Panc1 (cell line): Measurements from ENCODE around the gene AUH. TPM values are rescaled to one million over a fixed set of nuclear protein-coding genes. Genes with fewer than 3 reads are reported as not detected.
A peak's percentile ranks its signal among the peaks of the same experiment; 100 is the strongest.

Experiments
- ATAC-seq: fragments of 200-7000 bp; cut with Tn5 transposase; 2 replicates; pipeline ENCODE4 v1.9.1; 2020; ENCODE audit warnings: mild to moderate bottlenecking, moderate library complexity
- BruUV-seq: library from RNA; stranded (reverse); fragments of 400-500 nt; replicated peaks from 2 replicates; lab custom pipeline; 2021; lab: Mats Ljungman, UMichigan
- CTCF ChIA-PET: fragments of 300-600 bp; sonication (Branson Sonifier 250); formaldehyde crosslinking; loops from one replicate; lab custom pipeline; 2022; ENCODE audit warnings: antibody characterized with exemption; lab: Charles Lee
- POLR2A ChIA-PET: fragments of 300-600 bp; sonication (Branson Sonifier 250); formaldehyde crosslinking; loops from one replicate; lab custom pipeline; 2022; ENCODE audit warnings: antibody characterized with exemption; lab: Charles Lee
- DNase-seq: peaks from one replicate; pipeline ENCODE4 v3.0.0-alpha.2; 2010; ENCODE audit warnings: low read depth, low spot score
- H3K27ac ChIP-seq: 2 replicates; pipeline ENCODE4 v1.5.1; 2011; ENCODE audit warnings: mild to moderate bottlenecking, low read length, inconsistent platforms
- H3K27me3 ChIP-seq: fragments of 200-500 bp; sonication (Bioruptor generic); 2 replicates; pipeline ENCODE4 v1.6.0; 2014; ENCODE audit warnings: low read length, inconsistent platforms; ENCODE audit not compliant: control insufficient read depth, insufficient read depth
- H3K36me3 ChIP-seq: fragments of 200-500 bp; sonication (Bioruptor generic); 2 replicates; pipeline ENCODE4 v1.5.1; 2014; ENCODE audit warnings: inconsistent platforms, mild to moderate bottlenecking, low read length, moderate library complexity; ENCODE audit not compliant: control insufficient read depth, insufficient read depth
- H3K4me1 ChIP-seq: 2 replicates; pipeline ENCODE4 v1.5.1; 2011; ENCODE audit warnings: inconsistent platforms, mild to moderate bottlenecking, low read length, moderate library complexity; ENCODE audit not compliant: control insufficient read depth, insufficient read depth
- H3K4me3 ChIP-seq, 2 experiments: 2 replicates each; pipeline ENCODE4 v1.5.1; 2011 to 2012; ENCODE audit warnings: low read depth in 2 of 2, low read length in 2 of 2, mild to moderate bottlenecking in 2 of 2, inconsistent platforms in 1 of 2, moderate library complexity in 1 of 2
- H3K9me3 ChIP-seq: fragments of 200-500 bp; sonication (Bioruptor generic); 2 replicates; pipeline ENCODE4 v1.5.1; 2014; ENCODE audit warnings: low read depth, mild to moderate bottlenecking, inconsistent platforms, low read length, moderate library complexity; ENCODE audit not compliant: control insufficient read depth, insufficient read depth
- POLR2AphosphoS5 ChIP-seq: IDR thresholded peaks from 2 replicates; pipeline ENCODE4 v1.6.1; 2012; ENCODE audit warnings: mild to moderate bottlenecking, low read depth, low read length, moderate library complexity
- SIN3A ChIP-seq: IDR thresholded peaks from 2 replicates; pipeline ENCODE4 v1.6.1; 2012; ENCODE audit warnings: low read depth, mild to moderate bottlenecking, low read length, moderate library complexity, borderline replicate concordance; ENCODE audit not compliant: insufficient read depth
- TCF7L2 ChIP-seq: IDR thresholded peaks from 2 replicates; pipeline ENCODE4 v1.6.1; 2011; ENCODE audit warnings: mild to moderate bottlenecking, low read depth, low read length, inconsistent platforms
- in situ Hi-C: cut with HindIII; loops from 2 replicates; pipeline ENCODE4 v1.10.0; 2016; ENCODE audit warnings: low sequenced_read_pairs, low pct_unique_long_range_greater_than_20kb
- intact Hi-C: fragments of 100-400 bp; cut with micrococcal nuclease; formaldehyde crosslinking; loops from one replicate; pipeline ENCODE4 v1.10.0; 2022; ENCODE audit not compliant: unreplicated experiment
- total RNA-seq: library from RNA; stranded (reverse); gene quantifications from one replicate; pipeline ENCODE4 v1.2.1, GENCODE V29; 2021; ENCODE audit not compliant: unreplicated experiment
- TF ChIP-seq, protein P1 (sequence below), 2 experiments: IDR thresholded peaks; 2 replicates each; pipeline ENCODE4 v1.6.1; 2011 to 2012; ENCODE audit warnings: low read depth in 2 of 2, control low read depth in 1 of 2, low read length in 1 of 2, mild to moderate bottlenecking in 1 of 2, moderate library complexity in 1 of 2; ENCODE audit not compliant: insufficient read depth in 1 of 2
- TF ChIP-seq, protein P2 (sequence below): fragments of 450-650 bp; IDR thresholded peaks from 2 replicates; pipeline ENCODE4 v1.5.1; 2017; ENCODE audit warnings: mild to moderate bottlenecking

Gene AUH
- total RNA-seq, 1 experiment from 2014 or later = 7.7 TPM

DNA sequence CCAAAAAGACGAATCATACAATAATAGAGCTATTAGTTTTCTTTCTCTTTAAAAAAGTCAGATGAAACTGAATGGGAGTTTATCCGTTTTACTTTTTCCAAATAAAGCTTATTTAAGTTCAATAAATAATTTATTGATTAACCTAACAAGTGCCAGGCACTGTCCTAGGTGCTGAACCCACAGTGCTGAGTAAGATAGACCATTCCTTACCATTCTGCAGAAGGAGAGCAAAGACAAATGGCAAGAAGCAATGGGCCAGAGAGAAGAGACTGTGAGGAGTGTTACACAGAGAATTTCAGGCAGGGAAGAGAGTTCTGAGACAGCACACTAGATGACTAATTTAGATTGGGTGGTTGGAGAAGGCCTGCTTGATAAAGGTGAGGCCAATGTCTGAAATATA, 127.2 kb downstream of the AUH start:
- H3K4me1 ChIP-seq = no peaks in the 10 kb centered on the region
- in situ Hi-C loops = no loop called here
- H3K9me3 ChIP-seq = no peaks in the 10 kb centered on the region
- DNase-seq = no peak
- TF ChIP-seq TCF7L2 = no peak
- TF ChIP-seq, protein P1, sequence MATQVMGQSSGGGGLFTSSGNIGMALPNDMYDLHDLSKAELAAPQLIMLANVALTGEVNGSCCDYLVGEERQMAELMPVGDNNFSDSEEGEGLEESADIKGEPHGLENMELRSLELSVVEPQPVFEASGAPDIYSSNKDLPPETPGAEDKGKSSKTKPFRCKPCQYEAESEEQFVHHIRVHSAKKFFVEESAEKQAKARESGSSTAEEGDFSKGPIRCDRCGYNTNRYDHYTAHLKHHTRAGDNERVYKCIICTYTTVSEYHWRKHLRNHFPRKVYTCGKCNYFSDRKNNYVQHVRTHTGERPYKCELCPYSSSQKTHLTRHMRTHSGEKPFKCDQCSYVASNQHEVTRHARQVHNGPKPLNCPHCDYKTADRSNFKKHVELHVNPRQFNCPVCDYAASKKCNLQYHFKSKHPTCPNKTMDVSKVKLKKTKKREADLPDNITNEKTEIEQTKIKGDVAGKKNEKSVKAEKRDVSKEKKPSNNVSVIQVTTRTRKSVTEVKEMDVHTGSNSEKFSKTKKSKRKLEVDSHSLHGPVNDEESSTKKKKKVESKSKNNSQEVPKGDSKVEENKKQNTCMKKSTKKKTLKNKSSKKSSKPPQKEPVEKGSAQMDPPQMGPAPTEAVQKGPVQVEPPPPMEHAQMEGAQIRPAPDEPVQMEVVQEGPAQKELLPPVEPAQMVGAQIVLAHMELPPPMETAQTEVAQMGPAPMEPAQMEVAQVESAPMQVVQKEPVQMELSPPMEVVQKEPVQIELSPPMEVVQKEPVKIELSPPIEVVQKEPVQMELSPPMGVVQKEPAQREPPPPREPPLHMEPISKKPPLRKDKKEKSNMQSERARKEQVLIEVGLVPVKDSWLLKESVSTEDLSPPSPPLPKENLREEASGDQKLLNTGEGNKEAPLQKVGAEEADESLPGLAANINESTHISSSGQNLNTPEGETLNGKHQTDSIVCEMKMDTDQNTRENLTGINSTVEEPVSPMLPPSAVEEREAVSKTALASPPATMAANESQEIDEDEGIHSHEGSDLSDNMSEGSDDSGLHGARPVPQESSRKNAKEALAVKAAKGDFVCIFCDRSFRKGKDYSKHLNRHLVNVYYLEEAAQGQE (IDR thresholded peaks at IDR 0.05; ENCODE audit: insufficient read depth in 1 of 2, low read depth in 2 of 2, low read length in 1 of 2) = peak; percentile 66 to 69; a peak in 3 of 4 replicates
- H3K4me3 ChIP-seq = no peak overlapping the region
- H3K27ac ChIP-seq = no peak overlapping the region
- H3K27me3 ChIP-seq = no peaks in the 10 kb centered on the region
- ChIA-PET CTCF (no interaction called here), POLR2A (no interaction called here)
- BruUV-seq = no TSS peak
- H3K36me3 ChIP-seq = no peaks in the 10 kb centered on the region
- intact Hi-C loops = no loop called here
- ATAC-seq = no peak

DNA sequence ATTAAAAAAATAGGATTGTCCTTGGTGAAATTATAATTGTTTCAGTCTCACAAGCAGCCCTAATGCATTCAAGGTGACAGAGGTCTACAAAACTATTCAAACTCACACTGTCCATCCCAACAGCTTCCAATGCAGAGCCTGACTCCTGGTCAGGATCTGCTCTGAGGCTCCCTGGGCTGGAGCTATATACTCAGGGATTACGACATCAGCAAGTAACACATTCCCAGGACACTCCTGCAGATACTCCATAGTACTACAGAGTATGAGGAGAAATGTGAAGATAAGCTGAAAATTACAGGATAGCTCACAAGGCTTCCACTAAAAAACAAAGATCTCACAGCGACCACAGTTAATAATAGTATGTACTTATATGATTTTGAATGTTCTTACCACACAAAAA, 130.1 kb downstream of the AUH start:
- in situ Hi-C loops = no loop called here

DNA sequence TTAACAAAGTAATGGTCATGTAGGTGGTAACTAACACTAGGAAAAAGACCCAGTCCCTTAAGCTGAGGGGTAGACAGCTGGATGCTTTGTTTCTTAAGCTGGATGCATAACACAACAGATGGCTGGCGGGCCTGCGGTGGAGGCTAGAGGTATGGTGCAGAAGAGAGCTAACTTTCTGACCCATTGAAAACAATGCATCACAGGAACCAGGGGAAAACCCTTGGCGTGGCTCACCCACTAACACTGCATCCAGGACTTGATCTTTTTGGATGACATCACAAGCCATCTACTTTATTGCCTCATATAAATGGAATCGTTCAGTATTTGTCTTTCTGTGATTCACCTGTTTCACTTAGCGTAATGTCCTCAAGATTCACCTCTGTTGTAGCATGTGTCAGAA, 138.7 kb downstream of the AUH start:
- DNase-seq = no peak
- intact Hi-C loops (no loop called here), in situ Hi-C loops (no loop called here)
- BruUV-seq = no TSS peak
- Histone ChIP-seq H3K36me3 (no peaks in the 10 kb centered on the region), H3K27me3 (no peaks in the 10 kb centered on the region), H3K27ac (no peak overlapping the region), H3K4me3 (no peak overlapping the region), H3K4me1 (no peaks in the 10 kb centered on the region), H3K9me3 (0 out of 2 replicates have a peak, but pooled peaks cover 4% of the 10 kb centered on the region)
- CTCF ChIA-PET = no interaction called here
- no peak for ATAC-seq
- POLR2A ChIA-PET = no interaction called here
- TF ChIP-seq TCF7L2 (no peak), POLR2AphosphoS5 (no peak), SIN3A (no peak)
- TF ChIP-seq, protein P1 (IDR thresholded peaks at IDR 0.05; ENCODE audit: insufficient read depth in 1 of 2, low read depth in 2 of 2, low read length in 1 of 2) = no peak
- TF ChIP-seq, protein P2, sequence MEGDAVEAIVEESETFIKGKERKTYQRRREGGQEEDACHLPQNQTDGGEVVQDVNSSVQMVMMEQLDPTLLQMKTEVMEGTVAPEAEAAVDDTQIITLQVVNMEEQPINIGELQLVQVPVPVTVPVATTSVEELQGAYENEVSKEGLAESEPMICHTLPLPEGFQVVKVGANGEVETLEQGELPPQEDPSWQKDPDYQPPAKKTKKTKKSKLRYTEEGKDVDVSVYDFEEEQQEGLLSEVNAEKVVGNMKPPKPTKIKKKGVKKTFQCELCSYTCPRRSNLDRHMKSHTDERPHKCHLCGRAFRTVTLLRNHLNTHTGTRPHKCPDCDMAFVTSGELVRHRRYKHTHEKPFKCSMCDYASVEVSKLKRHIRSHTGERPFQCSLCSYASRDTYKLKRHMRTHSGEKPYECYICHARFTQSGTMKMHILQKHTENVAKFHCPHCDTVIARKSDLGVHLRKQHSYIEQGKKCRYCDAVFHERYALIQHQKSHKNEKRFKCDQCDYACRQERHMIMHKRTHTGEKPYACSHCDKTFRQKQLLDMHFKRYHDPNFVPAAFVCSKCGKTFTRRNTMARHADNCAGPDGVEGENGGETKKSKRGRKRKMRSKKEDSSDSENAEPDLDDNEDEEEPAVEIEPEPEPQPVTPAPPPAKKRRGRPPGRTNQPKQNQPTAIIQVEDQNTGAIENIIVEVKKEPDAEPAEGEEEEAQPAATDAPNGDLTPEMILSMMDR = no peak

More for the DNA sequence above, 130.1 kb downstream of the AUH start:
- no peaks in the 10 kb centered on the region for H3K27me3 ChIP-seq
- TF ChIP-seq SIN3A = no peak
- TF ChIP-seq TCF7L2 = no peak
- TF ChIP-seq, protein P2 = no peak
- H3K36me3 ChIP-seq = no peaks in the 10 kb centered on the region
- intact Hi-C loops = no loop called here
- no peak overlapping the region for H3K4me3 ChIP-seq
- H3K9me3 ChIP-seq = no peaks in the 10 kb centered on the region
- no peak overlapping the region for H3K27ac ChIP-seq
- POLR2A ChIA-PET = no interaction called here
- ATAC-seq = no peak
- DNase-seq = no peak
- no TSS peak for BruUV-seq
- CTCF ChIA-PET = no interaction called here
- H3K4me1 ChIP-seq = no peaks in the 10 kb centered on the region
